Adrenal gland (tissue), 5 donors: ENCODE measurements around the gene ARPC1A.

Source experiments
- POLR2A ChIP-seq, 2 donors: fragments of 450-650 bp; IDR thresholded peaks; one replicate each; pipeline ENCODE4 v1.6.1; 2017; ENCODE audit warnings: antibody characterized with exemption in 2 of 2, mild to moderate bottlenecking in 2 of 2, moderate library complexity in 1 of 2
- TF ChIP-seq, protein P1 (sequence below), 6 experiments: fragments of 450-650 bp in 4 of 6; fragments of 200-600 bp in 2 of 6; sonication (generic) in 1 of 6; IDR thresholded peaks; 1 replicate in 5 of 6; 2 replicates in 1 of 6; pipeline versions ENCODE4 v1.5.1 to v1.8.0; 2016 to 2021; ENCODE audit warnings: antibody characterized with exemption in 6 of 6, mild to moderate bottlenecking in 2 of 6, moderate library complexity in 1 of 6
- donor health status: DM: no; HTN: no; CAD: no.

GRCh38 chr7:99311702-99312101 is 14.0 kb upstream of the ARPC1A start:
- TF ChIP-seq, protein P1, sequence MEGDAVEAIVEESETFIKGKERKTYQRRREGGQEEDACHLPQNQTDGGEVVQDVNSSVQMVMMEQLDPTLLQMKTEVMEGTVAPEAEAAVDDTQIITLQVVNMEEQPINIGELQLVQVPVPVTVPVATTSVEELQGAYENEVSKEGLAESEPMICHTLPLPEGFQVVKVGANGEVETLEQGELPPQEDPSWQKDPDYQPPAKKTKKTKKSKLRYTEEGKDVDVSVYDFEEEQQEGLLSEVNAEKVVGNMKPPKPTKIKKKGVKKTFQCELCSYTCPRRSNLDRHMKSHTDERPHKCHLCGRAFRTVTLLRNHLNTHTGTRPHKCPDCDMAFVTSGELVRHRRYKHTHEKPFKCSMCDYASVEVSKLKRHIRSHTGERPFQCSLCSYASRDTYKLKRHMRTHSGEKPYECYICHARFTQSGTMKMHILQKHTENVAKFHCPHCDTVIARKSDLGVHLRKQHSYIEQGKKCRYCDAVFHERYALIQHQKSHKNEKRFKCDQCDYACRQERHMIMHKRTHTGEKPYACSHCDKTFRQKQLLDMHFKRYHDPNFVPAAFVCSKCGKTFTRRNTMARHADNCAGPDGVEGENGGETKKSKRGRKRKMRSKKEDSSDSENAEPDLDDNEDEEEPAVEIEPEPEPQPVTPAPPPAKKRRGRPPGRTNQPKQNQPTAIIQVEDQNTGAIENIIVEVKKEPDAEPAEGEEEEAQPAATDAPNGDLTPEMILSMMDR (IDR thresholded peaks at IDR 0.05): no peak
- TF ChIP-seq POLR2A (IDR thresholded peaks at IDR 0.05): no peak
